Islet precursor cell (in vitro differentiated cells): ENCODE data around the gene PLEKHN1.
"Not testable (repeated sequence)": the region's sequence is repeated elsewhere in the genome, so short reads cannot be mapped to it uniquely, and the experiment has no call there.

Experiments
- DNase-seq: peaks from one replicate; pipeline ENCODE4 v3.0.0-alpha.2; 2018

The PLEKHN1 gene

DNA sequence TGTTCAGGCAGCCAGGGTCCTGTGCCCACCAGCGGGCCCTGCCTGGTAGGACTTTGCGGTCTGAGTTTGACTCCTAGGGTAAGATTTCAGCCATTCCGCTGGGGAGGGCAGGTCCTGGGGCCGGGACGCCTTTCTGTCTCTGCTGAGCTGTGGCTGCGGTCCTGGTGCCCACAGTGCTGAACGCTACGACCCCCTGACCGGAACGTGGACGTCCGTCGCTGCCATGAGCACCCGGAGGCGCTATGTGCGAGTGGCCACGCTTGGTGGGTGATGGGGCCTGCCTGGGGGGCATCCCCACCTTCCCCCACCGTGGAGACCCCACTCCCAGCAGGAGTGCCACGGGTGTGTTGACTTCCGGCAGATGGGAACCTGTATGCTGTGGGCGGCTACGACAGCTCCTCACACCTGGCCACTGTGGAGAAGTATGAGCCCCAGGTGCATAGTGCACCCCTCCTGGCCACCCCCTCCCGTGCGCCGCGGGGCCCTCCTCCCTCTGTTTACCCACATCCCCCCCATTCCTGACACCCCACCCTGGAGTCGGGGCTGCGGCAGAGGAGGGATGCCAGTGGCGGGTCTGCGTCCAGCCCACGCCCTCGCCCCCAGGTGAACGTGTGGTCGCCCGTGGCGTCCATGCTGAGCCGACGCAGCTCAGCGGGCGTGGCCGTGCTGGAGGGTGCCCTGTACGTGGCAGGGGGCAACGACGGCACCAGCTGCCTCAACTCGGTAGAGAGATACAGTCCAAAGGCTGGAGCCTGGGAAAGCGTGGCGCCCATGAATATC lies 2.3 kb upstream of the PLEKHN1 start:
- DNase-seq: no peak

GRCh38 chr1:964691-965525 lies 1.4 kb upstream of the PLEKHN1 start:
- DNase-seq: no peak

- DNase-seq: no peak
Measured at GRCh38 chr1:965526-966134, 652 bp upstream of the PLEKHN1 start.

GRCh38 chr1:966704-967300 lies 520 bp downstream of the PLEKHN1 start:
- peak; percentile 88 for DNase-seq

GRCh38 chr1:967466-968343 lies 1.4 kb downstream of the PLEKHN1 start:
- no peak for DNase-seq

DNA sequence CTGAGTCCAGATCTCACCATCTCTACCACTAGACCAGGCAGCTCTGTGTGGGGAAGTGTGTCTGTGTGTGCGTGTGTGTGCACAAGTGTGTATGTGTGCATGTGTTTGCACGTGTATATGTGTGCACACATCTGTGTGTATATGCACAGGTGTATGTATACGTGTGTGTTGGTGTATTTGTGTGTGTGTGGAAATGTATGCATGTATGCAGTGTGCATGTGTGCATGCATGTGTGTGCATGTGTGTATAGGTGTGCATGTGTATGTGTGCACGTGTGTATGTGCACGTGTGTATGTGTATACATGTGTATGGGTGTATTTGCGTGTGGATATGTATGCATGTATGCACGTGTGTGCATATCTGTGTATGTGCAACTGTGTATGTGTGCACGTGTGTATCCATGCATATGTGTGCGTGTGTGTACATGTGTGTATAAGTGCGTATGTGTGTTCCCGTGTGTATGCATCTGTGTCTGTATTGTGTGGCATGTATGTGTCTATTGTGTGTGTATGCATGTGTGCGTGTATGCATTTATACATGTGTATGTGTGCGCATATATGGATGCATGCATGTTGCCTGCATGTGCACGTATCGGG lies 3.1 kb downstream of the PLEKHN1 start:
- DNase-seq: no peak

- DNase-seq: no peak
Measured at GRCh38 chr1:970242-970972, 4.1 kb downstream of the PLEKHN1 start.

DNA sequence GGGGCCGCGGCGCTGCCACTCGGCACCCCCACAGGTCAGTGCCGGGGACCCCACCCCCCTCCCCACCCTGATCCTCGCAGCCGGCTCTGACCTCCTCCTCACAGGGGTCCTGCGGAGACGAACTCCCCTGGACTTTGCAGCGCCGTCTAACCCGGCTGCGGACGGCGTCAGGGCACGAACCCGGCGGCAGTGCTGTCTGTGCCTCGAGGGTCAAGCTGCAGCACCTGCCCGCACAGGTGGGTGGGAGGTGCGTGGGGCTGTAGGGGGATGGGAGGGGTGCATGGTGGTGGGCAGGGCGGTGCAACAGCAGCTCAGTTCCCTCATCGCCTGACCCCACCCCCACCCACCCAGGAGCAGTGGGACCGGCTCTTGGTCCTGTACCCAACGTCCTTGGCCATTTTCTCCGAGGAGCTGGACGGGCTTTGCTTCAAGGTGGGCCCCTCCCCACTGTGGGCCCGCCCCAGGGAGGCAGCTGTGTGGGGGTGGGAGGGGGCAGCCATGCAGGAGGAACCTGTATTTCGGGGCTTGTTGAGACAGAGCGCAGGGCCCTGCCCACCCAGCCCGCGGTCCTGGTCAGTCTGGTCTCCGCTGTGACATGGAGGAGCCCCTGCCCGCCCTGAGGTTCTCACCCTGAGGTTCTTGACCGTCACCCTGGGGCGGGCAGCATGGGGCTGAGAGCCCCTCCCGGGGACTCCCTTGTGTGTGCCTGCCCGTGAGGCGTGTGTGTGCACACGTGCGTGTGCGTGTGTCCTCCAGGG lies 4.9 kb downstream of the PLEKHN1 start:
- no peak for DNase-seq

- no peak for DNase-seq
Measured at GRCh38 chr1:971751-972506, 5.6 kb downstream of the PLEKHN1 start.

GRCh38 chr1:972726-973458 lies 6.6 kb downstream of the PLEKHN1 start:
- DNase-seq: no peak

DNA sequence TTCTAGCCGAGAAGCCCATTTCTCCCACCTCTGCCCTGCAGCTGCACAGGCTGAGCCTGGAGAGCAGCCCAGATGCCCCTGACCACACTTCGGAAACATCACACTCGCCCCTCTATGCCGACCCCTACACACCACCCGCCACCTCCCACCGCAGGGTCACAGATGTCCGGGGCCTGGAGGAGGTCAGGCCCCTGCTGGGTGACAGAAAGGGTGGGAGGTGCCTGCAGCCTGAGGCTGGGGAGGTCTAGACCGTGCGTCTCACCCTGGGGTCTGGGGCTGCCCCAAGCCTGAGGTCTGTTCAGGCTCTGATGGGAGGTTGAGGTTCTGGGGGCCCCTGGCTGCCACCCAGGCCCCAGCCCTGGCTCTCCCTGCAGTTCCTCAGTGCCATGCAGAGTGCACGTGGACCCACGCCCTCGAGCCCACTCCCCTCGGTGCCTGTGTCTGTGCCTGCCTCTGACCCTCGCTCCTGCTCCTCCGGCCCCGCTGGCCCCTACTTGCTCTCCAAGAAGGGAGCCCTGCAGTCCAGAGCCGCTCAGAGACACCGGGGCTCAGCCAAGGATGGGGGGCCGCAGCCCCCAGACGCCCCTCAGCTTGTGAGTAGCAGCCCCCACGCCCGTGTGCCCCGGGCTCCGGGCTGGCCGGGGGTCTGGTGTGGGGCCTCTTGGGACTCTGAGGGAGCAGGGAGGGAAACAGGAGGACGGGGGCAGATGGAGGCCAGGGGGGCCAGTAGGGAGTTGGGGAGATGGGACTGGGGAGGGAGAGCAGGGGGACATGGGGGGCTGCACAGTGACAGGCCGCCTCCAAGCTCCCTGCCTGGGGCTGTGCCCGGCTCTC lies 7.4 kb downstream of the PLEKHN1 start:
- no peak for DNase-seq

DNA sequence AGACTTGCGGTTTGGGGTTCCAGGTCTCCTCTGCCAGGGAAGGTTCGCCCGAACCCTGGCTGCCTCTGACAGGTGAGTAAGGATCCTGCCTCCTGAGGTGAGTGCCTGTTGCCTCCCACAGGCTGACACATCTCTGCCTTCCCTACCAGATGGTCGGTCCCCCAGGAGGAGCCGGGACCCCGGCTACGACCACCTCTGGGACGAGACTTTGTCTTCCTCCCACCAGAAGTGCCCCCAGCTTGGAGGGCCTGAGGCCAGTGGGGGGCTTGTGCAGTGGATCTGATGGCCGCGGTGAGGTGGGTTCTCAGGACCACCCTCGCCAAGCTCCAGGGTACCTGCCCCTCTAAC lies 8.0 kb downstream of the PLEKHN1 start:
- no peak for DNase-seq

- DNase-seq: no peak
Measured at GRCh38 chr1:974687-975328, 8.5 kb downstream of the PLEKHN1 start.

DNA sequence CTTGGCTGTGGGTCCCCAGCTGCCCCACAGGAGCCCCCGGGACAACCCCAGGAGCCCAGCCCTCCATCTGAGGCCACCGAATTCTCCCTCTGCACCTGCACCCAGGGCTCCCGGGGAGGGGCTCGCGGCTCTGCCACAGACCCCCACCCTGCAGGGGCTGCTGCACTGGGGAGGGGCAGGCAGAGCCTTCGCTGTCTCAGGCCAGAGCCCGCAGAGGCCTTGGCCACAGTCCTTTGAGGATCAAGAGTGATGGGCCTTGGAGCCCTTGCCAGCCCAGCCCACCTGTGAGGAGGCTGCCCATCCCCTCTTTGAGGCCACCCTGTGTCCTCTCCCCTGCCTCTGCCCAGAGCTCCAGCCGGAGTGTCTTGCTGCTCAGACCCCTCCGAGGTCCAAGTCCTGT lies 9.1 kb downstream of the PLEKHN1 start:
- DNase-seq: no peak

- DNase-seq: peak; percentile 94
Measured at GRCh38 chr1:975896-976683, 9.8 kb downstream of the PLEKHN1 start.

DNA sequence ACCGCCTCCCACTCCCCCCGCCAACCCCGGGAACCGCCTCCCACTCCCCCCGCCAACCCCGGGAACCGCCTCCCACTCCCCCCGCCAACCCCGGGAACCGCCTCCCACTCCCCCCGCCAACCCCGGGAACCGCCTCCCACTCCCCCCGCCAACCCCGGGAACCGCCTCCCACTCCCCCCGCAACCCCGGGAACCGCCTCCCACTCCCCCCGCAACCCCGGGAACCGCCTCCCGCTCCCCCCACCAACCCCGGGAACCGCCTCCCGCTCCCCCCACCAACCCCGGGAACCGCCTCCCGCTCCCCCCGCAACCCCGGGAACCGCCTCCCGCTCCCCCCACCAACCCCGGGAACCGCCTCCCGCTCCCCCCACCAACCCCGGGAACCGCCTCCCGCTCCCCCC lies 10.5 kb downstream of the PLEKHN1 start:
- not testable (repeated sequence) for DNase-seq
